Right kidney (tissue), 1 donor: ENCODE measurements around the gene SHANK3.

Experiments used
- DNase-seq: peaks from one replicate; pipeline ENCODE4 v3.0.0-alpha.2; 2016

Gene SHANK3

GRCh38 chr22:50713571-50714056, 41.0 kb downstream of the SHANK3 start:
- no peak for DNase-seq

- DNase-seq = no peak
Observed at GRCh38 chr22:50714150-50714549, 41.5 kb downstream of the SHANK3 start.

GRCh38 chr22:50714631-50715179, 42.1 kb downstream of the SHANK3 start:
- no peak for DNase-seq

- no peak for DNase-seq
Observed at GRCh38 chr22:50715250-50715649, 42.6 kb downstream of the SHANK3 start.

- no peak for DNase-seq
Observed at GRCh38 chr22:50715776-50716175, 43.2 kb downstream of the SHANK3 start.

GRCh38 chr22:50716290-50717024, 43.8 kb downstream of the SHANK3 start:
- no peak for DNase-seq

GRCh38 chr22:50717709-50718351, 45.2 kb downstream of the SHANK3 start:
- no peak for DNase-seq

- no peak for DNase-seq
Observed at GRCh38 chr22:50718352-50718709, 45.7 kb downstream of the SHANK3 start.

GRCh38 chr22:50719814-50720300, 47.2 kb downstream of the SHANK3 start:
- no peak for DNase-seq

GRCh38 chr22:50720301-50721256, 48.0 kb downstream of the SHANK3 start:
- no peak for DNase-seq

GRCh38 chr22:50721257-50721844, 48.7 kb downstream of the SHANK3 start:
- no peak for DNase-seq

- DNase-seq = no peak
Observed at GRCh38 chr22:50722048-50722701, 49.6 kb downstream of the SHANK3 start.
